SJSA1 (cell line): Measurements from ENCODE around the gene SLC66A1. TPM values are rescaled to one million over a fixed set of nuclear protein-coding genes. Genes with fewer than 3 reads are reported as not detected.

Source experiments
- DNase-seq, 2 experiments: peaks; one replicate each; pipeline ENCODE4 v3.0.0-alpha.2; 2015 to 2020; ENCODE audit warnings: low spot score in 2 of 2, low read depth in 1 of 2
- H3K27ac ChIP-seq: fragments of 250-450 bp; sonication (Bioruptor Pico); 2 replicates; pipeline ENCODE4 v1.5.1; 2020; ENCODE audit warnings: mild to moderate bottlenecking, moderate library complexity
- H3K27me3 ChIP-seq: fragments of 250-450 bp; sonication (Bioruptor Pico); replicated peaks from 2 replicates; pipeline ENCODE4 v1.5.1; 2020; ENCODE audit warnings: mild to moderate bottlenecking, moderate library complexity
- H3K36me3 ChIP-seq: fragments of 250-450 bp; sonication (Bioruptor Pico); 2 replicates; pipeline ENCODE4 v1.5.1; 2020; ENCODE audit warnings: mild to moderate bottlenecking
- H3K4me1 ChIP-seq: fragments of 250-450 bp; sonication (Bioruptor Pico); replicated peaks from 2 replicates; pipeline ENCODE4 v1.6.1; 2021; ENCODE audit warnings: mild to moderate bottlenecking
- H3K4me3 ChIP-seq: fragments of 250-450 bp; sonication (Bioruptor Pico); 2 replicates; pipeline ENCODE4 v1.5.1; 2020; ENCODE audit warnings: mild to moderate bottlenecking
- H3K9me3 ChIP-seq: fragments of 250-450 bp; sonication (Bioruptor Pico); replicated peaks from 2 replicates; pipeline ENCODE4 v1.5.1; 2020; ENCODE audit warnings: mild to moderate bottlenecking
- total RNA-seq: library from RNA; depleted of rRNA; stranded (reverse); fragments of >200 nt; shearing (Covaris generic); gene quantifications from 2 replicates; pipeline ENCODE4 v1.2.3, GENCODE V29; 2014

SLC66A1 gene
- total RNA-seq, 1 experiment from 2014 or later = 14.8 TPM

GRCh38 chr1:19325368-19325957 is 13.3 kb downstream of the SLC66A1 start:
- Histone ChIP-seq H3K4me1 (no peaks in the 10 kb centered on the region), H3K27ac (no peak overlapping the region), H3K27me3 (no peaks in the 10 kb centered on the region), H3K36me3 (peaks cover 53% of the 10 kb centered on the region), H3K4me3 (no peak overlapping the region), H3K9me3 (no peaks in the 10 kb centered on the region)
- no peak for DNase-seq

- H3K4me1 ChIP-seq = no peaks in the 10 kb centered on the region
- no peaks in the 10 kb centered on the region for H3K9me3 ChIP-seq
- H3K27me3 ChIP-seq = no peaks in the 10 kb centered on the region
- no peak for DNase-seq
- peaks cover 53% of the 10 kb centered on the region for H3K36me3 ChIP-seq
- H3K27ac ChIP-seq = no peak overlapping the region
- H3K4me3 ChIP-seq = no peak overlapping the region
Observed at GRCh38 chr1:19325958-19326747, 14.0 kb downstream of the SLC66A1 start.

GRCh38 chr1:19326748-19327065 is 14.6 kb downstream of the SLC66A1 start:
- Histone ChIP-seq H3K27ac (no peak overlapping the region), H3K36me3 (peaks cover 52% of the 10 kb centered on the region), H3K27me3 (no peaks in the 10 kb centered on the region), H3K4me1 (no peaks in the 10 kb centered on the region), H3K4me3 (no peak overlapping the region), H3K9me3 (no peaks in the 10 kb centered on the region)
- no peak for DNase-seq

GRCh38 chr1:19327301-19327700 is 15.2 kb downstream of the SLC66A1 start:
- Histone ChIP-seq H3K27me3 (no peaks in the 10 kb centered on the region), H3K9me3 (no peaks in the 10 kb centered on the region), H3K4me3 (no peak overlapping the region), H3K27ac (no peak overlapping the region), H3K36me3 (peaks cover 48% of the 10 kb centered on the region), H3K4me1 (no peaks in the 10 kb centered on the region)
- no peak for DNase-seq

GRCh38 chr1:19327736-19328135 is 15.6 kb downstream of the SLC66A1 start:
- Histone ChIP-seq H3K27me3 (no peaks in the 10 kb centered on the region), H3K9me3 (no peaks in the 10 kb centered on the region), H3K4me1 (no peaks in the 10 kb centered on the region), H3K27ac (no peak overlapping the region), H3K4me3 (no peak overlapping the region), H3K36me3 (peaks cover 45% of the 10 kb centered on the region)
- no peak for DNase-seq

GRCh38 chr1:19328486-19328885 is 16.4 kb downstream of the SLC66A1 start:
- no peak for DNase-seq

GRCh38 chr1:19329188-19329587 is 17.1 kb downstream of the SLC66A1 start:
- H3K4me3 ChIP-seq = no peak overlapping the region
- no peak for DNase-seq

More at GRCh38 chr1:19328486-19328885, 16.4 kb downstream of the SLC66A1 start:
- no peaks in the 10 kb centered on the region for H3K9me3 ChIP-seq
- H3K27me3 ChIP-seq = no peaks in the 10 kb centered on the region
- H3K4me3 ChIP-seq = no peak overlapping the region
- H3K27ac ChIP-seq = no peak overlapping the region
- H3K4me1 ChIP-seq = no peaks in the 10 kb centered on the region
- H3K36me3 ChIP-seq = peaks cover 44% of the 10 kb centered on the region

GRCh38 chr1:19329611-19330010 is 17.5 kb downstream of the SLC66A1 start:
- Histone ChIP-seq H3K4me1 (no peaks in the 10 kb centered on the region), H3K9me3 (no peaks in the 10 kb centered on the region), H3K27me3 (no peaks in the 10 kb centered on the region), H3K27ac (no peak overlapping the region), H3K36me3 (peaks cover 35% of the 10 kb centered on the region), H3K4me3 (no peak overlapping the region)
- DNase-seq = no peak

More at GRCh38 chr1:19329188-19329587, 17.1 kb downstream of the SLC66A1 start:
- Histone ChIP-seq H3K9me3 (no peaks in the 10 kb centered on the region), H3K27me3 (no peaks in the 10 kb centered on the region), H3K27ac (no peak overlapping the region), H3K4me1 (no peaks in the 10 kb centered on the region), H3K36me3 (peaks cover 40% of the 10 kb centered on the region)

- no peaks in the 10 kb centered on the region for H3K27me3 ChIP-seq
Observed at GRCh38 chr1:19330449-19331135, 18.5 kb downstream of the SLC66A1 start.

GRCh38 chr1:19331262-19331878 is 19.2 kb downstream of the SLC66A1 start:
- Histone ChIP-seq H3K4me1 (no peaks in the 10 kb centered on the region), H3K27me3 (no peaks in the 10 kb centered on the region), H3K27ac (no peak overlapping the region), H3K36me3 (peaks cover 18% of the 10 kb centered on the region; the same call in 1 of the 2 replicates), H3K9me3 (no peaks in the 10 kb centered on the region), H3K4me3 (no peak overlapping the region)
- no peak for DNase-seq

More at GRCh38 chr1:19330449-19331135, 18.5 kb downstream of the SLC66A1 start:
- Histone ChIP-seq H3K9me3 (no peaks in the 10 kb centered on the region), H3K4me1 (no peaks in the 10 kb centered on the region), H3K27ac (no peak overlapping the region), H3K36me3 (peaks cover 26% of the 10 kb centered on the region), H3K4me3 (no peak overlapping the region)
- DNase-seq = no peak

GRCh38 chr1:19332832-19333231 is 20.7 kb downstream of the SLC66A1 start:
- Histone ChIP-seq H3K27ac (no peak overlapping the region), H3K9me3 (no peaks in the 10 kb centered on the region), H3K4me3 (no peak overlapping the region), H3K36me3 (peaks cover 14% of the 10 kb centered on the region), H3K4me1 (no peaks in the 10 kb centered on the region), H3K27me3 (no peaks in the 10 kb centered on the region)
- no peak for DNase-seq

- Histone ChIP-seq H3K27me3 (no peaks in the 10 kb centered on the region), H3K4me3 (no peak overlapping the region), H3K4me1 (no peaks in the 10 kb centered on the region), H3K9me3 (no peaks in the 10 kb centered on the region), H3K27ac (no peak overlapping the region), H3K36me3 (peaks cover 19% of the 10 kb centered on the region)
- no peak for DNase-seq
Observed at GRCh38 chr1:19333587-19334354, 21.6 kb downstream of the SLC66A1 start.

GRCh38 chr1:19336543-19336942 is 24.4 kb downstream of the SLC66A1 start:
- H3K4me1 ChIP-seq = no peaks in the 10 kb centered on the region
- no peak overlapping the region for H3K4me3 ChIP-seq
- H3K27me3 ChIP-seq = no peaks in the 10 kb centered on the region
- H3K27ac ChIP-seq = no peak overlapping the region
- no peaks in the 10 kb centered on the region for H3K9me3 ChIP-seq
- peaks cover 39% of the 10 kb centered on the region for H3K36me3 ChIP-seq
- DNase-seq = no peak
